Lower leg skin (tissue), 3 donors: ENCODE data around the gene MOB1A.

Experiments
- CTCF ChIP-seq, 3 donors: fragments of 450-650 bp; IDR thresholded peaks; one replicate each; pipeline ENCODE4 v1.5.1; 2016; ENCODE audit warnings: antibody characterized with exemption in 3 of 3, mild to moderate bottlenecking in 3 of 3, moderate library complexity in 2 of 3
- POLR2A ChIP-seq, 2 donors: fragments of 450-650 bp; IDR thresholded peaks; one replicate each; pipeline ENCODE4 v1.6.1; 2016 to 2017; ENCODE audit warnings: antibody characterized with exemption in 2 of 2, mild to moderate bottlenecking in 1 of 2, moderate library complexity in 1 of 2

GRCh38 chr2:74137651-74138599, 40.8 kb downstream of the MOB1A start:
- TF ChIP-seq CTCF (IDR thresholded peaks at IDR 0.05) (no peak), POLR2A (IDR thresholded peaks at IDR 0.05) (no peak)
